Ascending aorta (tissue), 2 donors: ENCODE data around the gene SH2D4B. TPM values are rescaled to one million over a fixed set of nuclear protein-coding genes. Genes with fewer than 3 reads are reported as not detected.

Experiments
- DNase-seq, 2 donors: peaks; one replicate each; pipeline ENCODE4 v3.0.0-alpha.2; 2019; ENCODE audit warnings: low spot score in 2 of 2
- H3K27ac ChIP-seq, 2 donors: fragments of 200-600 bp; sonication (generic); one replicate each; pipeline ENCODE4 v1.5.1; 2016 to 2017; ENCODE audit warnings: mild to moderate bottlenecking in 1 of 2
- H3K27me3 ChIP-seq: fragments of 200-600 bp; sonication (generic); one replicate; pipeline ENCODE4 v1.5.1; 2017
- H3K36me3 ChIP-seq, 2 donors: fragments of 200-600 bp; sonication (generic); one replicate each; pipeline ENCODE4 v1.5.1; 2016
- H3K4me1 ChIP-seq, 2 donors: fragments of 200-600 bp; sonication (generic); one replicate each; pipeline ENCODE4 v1.5.1; 2016 to 2017; ENCODE audit warnings: mild to moderate bottlenecking in 1 of 2
- H3K4me3 ChIP-seq, 2 donors: fragments of 200-600 bp; sonication (generic); one replicate each; pipeline ENCODE4 v1.5.1; 2016 to 2017; ENCODE audit warnings: mild to moderate bottlenecking in 1 of 2
- H3K9me3 ChIP-seq, 2 donors: fragments of 200-600 bp; sonication (generic); one replicate each; pipeline ENCODE4 v1.5.1; 2016
- CTCF ChIP-seq, 3 experiments: fragments of 200-600 bp in 2 of 3; fragments of 450-650 bp in 1 of 3; sonication (generic) in 2 of 3; IDR thresholded peaks; one replicate each; pipeline ENCODE4 v1.5.1; 2016 to 2019; ENCODE audit warnings: antibody characterized with exemption in 3 of 3, mild to moderate bottlenecking in 1 of 3, moderate library complexity in 1 of 3
- intact Hi-C: fragments of 100-400 bp; cut with DNase I; formaldehyde crosslinking; loops from one replicate; pipeline ENCODE4 v1.15.1; 2023
- total RNA-seq: library from RNA; depleted of rRNA; stranded (reverse); fragments of >200 nt; gene quantifications from one replicate; pipeline ENCODE4 v1.1.0, GENCODE V29; 2016

The SH2D4B gene
- total RNA-seq, 1 donor from 2014 or later, result not detected

- intact Hi-C loops, result no loop called here
- DNase-seq, result no peak
- no peak for TF ChIP-seq CTCF (IDR thresholded peaks at IDR 0.05)
- no peaks in the 10 kb centered on the region for H3K4me1 ChIP-seq
- no peaks in the 10 kb centered on the region for H3K27me3 ChIP-seq
- H3K9me3 ChIP-seq, result no peaks in the 10 kb centered on the region
- H3K36me3 ChIP-seq, result peaks cover 78 to 79% of the 10 kb centered on the region in 2 donors
- H3K27ac ChIP-seq, result no peak overlapping the region
- no peak overlapping the region for H3K4me3 ChIP-seq
Measured at GRCh38 chr10:80513106-80513505, 24.6 kb upstream of the SH2D4B start.

GRCh38 chr10:80515511-80515910, 22.2 kb upstream of the SH2D4B start:
- TF ChIP-seq CTCF (IDR thresholded peaks at IDR 0.05), result no peak
- Histone ChIP-seq H3K27ac (peak overlapping the region in 1 of 2 donors; percentile 33), H3K9me3 (no peaks in the 10 kb centered on the region), H3K4me3 (no peak overlapping the region), H3K36me3 (peaks cover 84 to 92% of the 10 kb centered on the region in 2 donors), H3K27me3 (no peaks in the 10 kb centered on the region), H3K4me1 (no peaks in the 10 kb centered on the region)
- intact Hi-C loops, result no loop called here
- DNase-seq, result no peak

DNA sequence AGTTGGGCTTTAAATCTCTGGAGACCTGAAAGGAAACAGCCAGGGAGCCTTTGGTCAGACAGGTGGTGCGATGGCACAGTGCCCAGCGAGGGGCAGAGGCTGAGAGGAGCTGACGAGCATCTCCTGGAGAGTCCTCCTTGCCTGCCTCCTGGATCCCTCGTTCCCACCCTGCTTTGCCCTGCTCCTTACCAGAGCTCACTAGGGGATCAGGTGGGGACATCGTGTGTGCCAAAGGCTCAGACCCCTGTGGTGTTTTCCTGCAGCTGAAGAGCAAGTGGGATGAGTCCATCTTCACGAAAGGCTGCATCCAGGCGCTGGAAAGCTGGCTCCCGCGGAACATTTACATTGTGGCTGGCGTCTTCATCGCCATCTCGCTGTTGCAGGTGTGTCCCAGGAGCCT, 21.8 kb upstream of the SH2D4B start:
- Histone ChIP-seq H3K27ac (peak overlapping the region in 1 of 2 donors; percentile 67), H3K4me3 (no peak overlapping the region), H3K4me1 (no peaks in the 10 kb centered on the region), H3K9me3 (no peaks in the 10 kb centered on the region), H3K36me3 (peaks cover 82 to 95% of the 10 kb centered on the region in 2 donors), H3K27me3 (no peaks in the 10 kb centered on the region)
- intact Hi-C loops, result no loop called here
- no peak for TF ChIP-seq CTCF (IDR thresholded peaks at IDR 0.05)
- DNase-seq, result no peak

DNA sequence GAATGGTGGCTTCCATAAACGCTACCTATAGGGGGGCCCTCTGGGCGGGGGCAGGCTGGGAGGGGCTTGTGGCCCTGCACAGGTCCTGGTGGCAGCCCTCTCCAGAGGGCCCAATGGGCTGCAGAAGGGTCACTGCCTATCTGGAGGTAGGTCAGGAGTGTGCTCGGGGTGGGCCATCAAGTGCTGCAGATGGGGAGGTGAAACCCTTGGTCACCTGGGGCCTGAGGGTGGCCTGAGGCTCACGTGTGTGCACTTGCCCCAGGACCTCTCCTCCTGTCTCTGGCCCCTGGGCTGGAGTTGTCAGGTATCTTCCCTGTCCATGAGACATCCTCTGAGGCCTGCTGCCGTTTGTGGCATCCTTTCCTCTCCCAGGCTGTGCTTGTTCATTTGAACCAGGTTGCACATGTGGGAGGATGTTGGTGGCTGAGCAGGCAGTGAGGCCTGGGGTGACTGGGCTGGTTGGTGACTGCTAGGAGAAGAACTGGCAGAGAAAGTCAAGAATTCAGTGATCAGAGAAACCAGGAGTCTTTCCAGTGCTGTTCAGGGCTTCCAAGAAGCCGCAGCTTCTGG, 21.1 kb upstream of the SH2D4B start:
- Histone ChIP-seq H3K27ac (peak overlapping the region in 1 of 2 donors; percentile 67), H3K4me3 (no peak overlapping the region), H3K4me1 (no peaks in the 10 kb centered on the region), H3K36me3 (peaks cover 75 to 92% of the 10 kb centered on the region in 2 donors), H3K27me3 (no peaks in the 10 kb centered on the region), H3K9me3 (no peaks in the 10 kb centered on the region)
- DNase-seq, result no peak
- intact Hi-C loops, result no loop called here
- no peak for TF ChIP-seq CTCF (IDR thresholded peaks at IDR 0.05)

DNA sequence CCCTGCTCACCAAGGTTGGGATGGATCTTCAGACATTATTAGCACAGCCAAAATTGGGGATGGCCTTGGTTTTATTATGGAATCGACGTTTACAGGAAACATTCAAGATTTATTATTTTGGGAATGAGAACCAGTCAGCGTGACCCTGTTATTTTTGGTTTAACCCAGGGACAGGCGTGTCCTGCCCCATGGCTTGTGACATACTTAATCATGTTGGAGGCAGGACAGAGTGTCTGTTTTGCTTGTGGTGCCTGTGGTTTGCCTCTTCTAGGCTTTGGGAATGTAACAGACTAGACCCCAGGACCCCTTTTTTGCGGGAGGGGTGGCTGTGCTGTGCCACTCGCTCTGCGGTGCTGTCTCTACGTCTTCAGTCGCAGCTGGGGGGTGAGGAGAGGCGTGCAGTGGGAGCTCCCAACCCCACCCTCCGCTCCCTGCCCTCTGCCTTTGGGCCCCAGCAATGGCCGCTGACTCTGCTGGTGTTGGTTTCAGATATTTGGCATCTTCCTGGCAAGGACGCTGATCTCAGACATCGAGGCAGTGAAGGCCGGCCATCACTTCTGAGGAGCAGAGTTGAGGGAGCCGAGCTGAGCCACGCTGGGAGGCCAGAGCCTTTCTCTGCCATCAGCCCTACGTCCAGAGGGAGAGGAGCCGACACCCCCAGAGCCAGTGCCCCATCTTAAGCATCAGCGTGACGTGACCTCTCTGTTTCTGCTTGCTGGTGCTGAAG, 20.1 kb upstream of the SH2D4B start:
- Histone ChIP-seq H3K27ac (peak overlapping the region in 1 of 2 donors; percentile 67), H3K4me3 (no peak overlapping the region), H3K4me1 (no peaks in the 10 kb centered on the region), H3K9me3 (no peaks in the 10 kb centered on the region), H3K36me3 (peaks cover 66 to 83% of the 10 kb centered on the region in 2 donors), H3K27me3 (no peaks in the 10 kb centered on the region)
- DNase-seq, result no peak
- no peak for TF ChIP-seq CTCF (IDR thresholded peaks at IDR 0.05)
- intact Hi-C loops, result no loop called here
